ENCODE measurements around the gene EDN2. TPM values are rescaled to one million over a fixed set of nuclear protein-coding genes. Genes with fewer than 3 reads are reported as not detected.

The EDN2 gene
- total and polyA plus RNA-seq, 11 donors, result 0.23 to 3.5 (median 1.9) TPM; not detected in 4

- DNase-seq (no peak), ATAC-seq (no peak)
- no peak overlapping the region for H3K27ac ChIP-seq
- H3K27me3 ChIP-seq, result no peaks in the 10 kb centered on the region
- 88 to 95% (median 91%) methylated on average over 8 of the region's 8 CpGs for WGBS, 4 donors
- no peak for TF ChIP-seq POLR2A (IDR thresholded peaks at IDR 0.05)
- no peak for TF ChIP-seq CTCF (IDR thresholded peaks at IDR 0.05)
- H3K9me3 ChIP-seq, result no peaks in the 10 kb centered on the region
- no peaks in the 10 kb centered on the region for H3K36me3 ChIP-seq
- intact Hi-C loops (cut with DNase I), result no loop called here
- peaks cover 5 to 22% (median 11%) of the 10 kb centered on the region in 12 donors for H3K4me1 ChIP-seq
- no peak overlapping the region for H3K4me3 ChIP-seq
Measured at GRCh38 chr1:41532206-41532975, 47.9 kb upstream of the EDN2 start.

- ATAC-seq (no peak), DNase-seq (peak in 1 of 5 donors; percentile 7)
- WGBS, 4 donors, result 92 to 96% (median 94%) methylated on average over 5 of the region's 5 CpGs
- Histone ChIP-seq H3K27me3 (no peaks in the 10 kb centered on the region), H3K27ac (no peak overlapping the region), H3K4me1 (peaks cover 0 to 2% (median 0%) of the 10 kb centered on the region in 12 donors), H3K9me3 (no peaks in the 10 kb centered on the region), H3K4me3 (no peak overlapping the region), H3K36me3 (no peaks in the 10 kb centered on the region)
- TF ChIP-seq POLR2A (IDR thresholded peaks at IDR 0.05) (no peak), CTCF (IDR thresholded peaks at IDR 0.05) (no peak)
- intact Hi-C loops (cut with DNase I), result no loop called here
Measured at GRCh38 chr1:41530411-41530810, 45.9 kb upstream of the EDN2 start.

GRCh38 chr1:41529621-41530395, 45.3 kb upstream of the EDN2 start:
- intact Hi-C loops (cut with DNase I), result no loop called here
- no peaks in the 10 kb centered on the region for H3K9me3 ChIP-seq
- H3K27me3 ChIP-seq, result no peaks in the 10 kb centered on the region
- peak in 2 of 5 donors; percentile 25 to 51 for DNase-seq
- 91 to 97% (median 93%) methylated on average over 20 to 23 of the region's 23 CpGs for WGBS, 4 donors
- no peak overlapping the region for H3K4me3 ChIP-seq
- TF ChIP-seq POLR2A (IDR thresholded peaks at IDR 0.05) (no peak), CTCF (IDR thresholded peaks at IDR 0.05) (no peak)
- no peak for ATAC-seq
- H3K27ac ChIP-seq, result no peak overlapping the region
- peaks cover 0 to 2% (median 0%) of the 10 kb centered on the region in 9 donors for H3K36me3 ChIP-seq
- H3K4me1 ChIP-seq, result no peaks in the 10 kb centered on the region
